NCI-H524 treated with DMSO at 0.1 percent for 48 hours (cell line): Measurements from ENCODE around the gene SHB.

Experiments
- DNase-seq: peaks from one replicate; lab custom pipeline; 2025; lab: John Stamatoyannopoulos, UW

SHB gene

GRCh38 chr9:37988602-37989001 lies 80.4 kb downstream of the SHB start:
- DNase-seq = no peak

DNA sequence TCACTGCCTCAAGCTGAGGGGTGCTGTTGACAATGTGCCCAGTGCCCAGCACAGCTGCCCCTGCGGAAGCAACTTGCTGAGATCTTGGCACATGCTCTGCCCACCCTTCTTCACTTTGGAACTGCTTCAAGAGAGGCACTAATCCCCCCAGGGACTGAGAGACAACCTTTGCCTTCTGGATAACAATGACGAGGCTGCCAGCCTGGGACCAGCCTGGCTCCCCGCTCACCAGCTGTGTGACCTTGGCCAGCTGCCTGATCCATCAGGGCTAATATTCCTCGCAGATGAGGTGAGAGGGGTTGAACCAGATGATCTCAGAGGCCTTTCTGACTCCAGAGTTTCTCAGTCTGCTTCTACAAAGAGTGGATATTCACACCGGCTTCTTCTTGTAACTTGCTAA lies 81.0 kb downstream of the SHB start:
- peak; percentile 89 for DNase-seq

- DNase-seq = peak; percentile 66
Measured at GRCh38 chr9:37987467-37987981, 81.5 kb downstream of the SHB start.

DNA sequence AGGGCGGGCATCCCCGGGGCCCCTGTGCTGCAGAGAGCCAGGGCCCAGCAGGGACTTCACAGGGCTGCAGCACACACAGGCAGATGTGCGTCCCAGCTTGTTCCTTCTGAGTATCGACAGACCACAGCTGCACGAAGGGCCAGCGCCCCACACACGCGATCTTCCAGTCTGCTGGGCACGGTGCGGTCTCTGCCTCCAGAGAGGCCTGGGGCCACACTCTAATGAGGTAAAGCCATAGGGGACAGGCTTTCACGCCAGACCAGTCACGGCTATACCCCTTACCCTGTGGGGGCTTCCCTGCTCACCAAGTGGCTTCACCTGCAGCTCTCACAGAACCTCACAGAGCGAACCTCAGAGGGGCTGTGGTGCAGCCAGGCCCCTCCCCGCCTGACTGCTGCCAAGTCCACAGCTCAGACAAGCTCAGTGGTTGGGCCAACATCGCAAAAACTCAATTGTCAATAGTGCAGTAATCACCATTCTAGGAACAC lies 82.2 kb downstream of the SHB start:
- no peak for DNase-seq

GRCh38 chr9:37986001-37986400 lies 83.0 kb downstream of the SHB start:
- no peak for DNase-seq

DNA sequence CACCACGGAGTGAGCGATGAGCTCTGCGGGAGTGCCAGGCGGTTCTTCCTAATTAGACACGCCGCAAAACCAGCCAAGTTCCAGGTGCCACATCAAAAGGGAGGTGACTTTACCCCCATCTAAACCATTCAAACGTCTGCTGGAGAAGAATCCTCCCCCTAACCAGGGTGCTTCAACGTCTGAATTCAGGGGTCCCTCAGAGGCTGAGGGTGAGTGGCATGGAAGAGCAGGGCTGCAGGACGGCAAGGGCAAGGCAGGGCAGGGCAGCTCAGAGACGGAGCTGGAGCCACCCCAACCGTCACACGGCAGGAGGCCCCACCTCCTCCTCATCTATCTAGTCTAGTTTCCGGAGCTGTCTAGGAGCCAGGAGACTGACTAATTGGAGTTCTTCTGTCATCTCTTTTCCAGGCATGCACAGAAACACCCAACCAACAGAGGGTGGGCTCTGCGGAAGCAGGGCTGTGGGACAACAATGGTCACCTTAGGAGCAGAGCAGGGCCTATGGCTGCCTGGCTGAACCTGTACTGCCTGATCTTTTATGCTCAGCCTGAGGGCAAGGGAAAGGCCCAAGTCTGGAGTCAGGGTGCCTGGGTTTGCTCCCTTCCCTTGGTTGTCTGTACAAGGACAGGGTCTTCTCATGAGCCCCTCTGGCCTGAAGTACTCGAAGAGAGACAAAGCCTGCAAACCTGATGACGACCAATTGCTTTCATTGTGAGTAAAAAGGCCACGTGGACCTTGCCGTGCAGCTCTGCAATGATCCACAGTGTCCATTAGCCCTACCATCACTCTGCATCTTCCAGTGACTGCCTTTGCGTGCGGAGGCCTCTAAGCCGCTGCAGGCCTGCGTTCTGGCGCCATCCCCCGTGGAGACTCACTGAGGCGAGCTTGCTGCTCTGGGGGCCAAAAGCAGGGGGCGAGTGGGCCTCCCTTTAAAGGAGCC lies 84.1 kb downstream of the SHB start:
- no peak for DNase-seq

DNA sequence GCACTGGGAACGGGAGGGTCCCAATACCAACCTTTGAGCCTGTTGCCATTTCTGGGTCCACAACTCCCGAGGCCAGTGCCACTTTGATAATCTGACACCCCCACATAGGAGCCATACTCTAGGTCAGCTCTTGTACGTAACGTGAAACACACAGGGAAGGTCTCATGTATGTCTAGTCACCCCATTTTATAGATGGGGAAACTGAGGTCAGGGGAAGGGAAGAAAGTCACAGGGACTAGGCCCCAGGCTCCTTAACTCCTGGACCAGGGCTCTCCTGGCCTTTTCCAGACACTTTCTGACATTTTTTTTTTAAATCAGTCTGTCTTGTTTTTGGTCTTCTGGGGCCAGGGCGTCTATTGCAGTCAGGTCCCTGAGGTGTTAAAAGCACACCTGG lies 84.8 kb downstream of the SHB start:
- no peak for DNase-seq

DNA sequence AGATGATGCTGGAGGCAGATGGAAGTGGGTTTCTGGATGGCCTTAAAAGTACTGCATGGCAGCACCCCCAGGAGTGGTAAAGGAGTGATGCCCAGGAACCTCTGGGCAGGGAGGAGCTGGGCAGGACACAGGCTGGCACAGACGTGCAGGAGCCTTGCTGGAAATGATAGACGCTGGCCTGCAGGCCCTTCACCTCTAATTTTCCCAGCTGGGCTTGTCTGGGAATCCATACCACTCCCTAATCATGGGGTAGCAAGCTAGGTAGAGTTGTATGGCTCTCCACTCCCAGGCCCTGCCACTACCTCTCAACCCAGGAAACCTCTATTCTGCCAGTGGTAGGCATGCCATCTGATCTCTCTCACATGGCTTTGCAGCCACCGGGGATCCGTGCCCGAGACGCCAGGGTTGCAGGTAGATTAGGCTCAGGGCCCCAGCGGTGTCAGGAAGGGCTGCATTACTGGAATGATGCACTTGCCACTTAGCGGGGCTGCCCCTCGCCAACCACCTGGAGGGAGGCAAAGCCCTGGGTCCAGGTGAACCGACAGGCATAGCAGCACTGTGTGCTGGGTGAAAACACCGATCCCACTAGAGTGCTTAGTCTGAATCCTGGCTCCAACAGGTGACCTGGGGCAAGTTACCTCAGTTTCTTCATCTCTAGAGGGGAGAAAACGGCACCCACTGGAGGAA lies 85.5 kb downstream of the SHB start:
- no peak for DNase-seq

DNA sequence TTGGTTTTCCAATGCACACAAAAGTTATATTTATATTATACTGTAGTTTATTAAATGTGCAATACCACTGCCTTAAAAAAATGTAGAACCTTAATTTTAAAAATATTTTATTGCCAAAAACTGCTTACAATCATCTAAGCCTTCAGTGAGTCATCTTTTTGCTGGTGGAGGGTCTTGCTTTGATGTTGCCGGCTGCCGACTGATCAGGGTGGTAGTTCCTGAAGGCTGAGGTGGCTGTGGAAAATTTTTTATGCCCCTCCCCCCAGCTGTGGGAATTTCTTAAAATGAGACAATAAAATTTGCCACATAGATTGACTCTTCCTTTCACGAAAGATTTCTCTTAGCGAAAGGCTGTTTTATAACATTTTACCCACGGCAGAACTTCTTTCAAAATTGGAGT lies 89.2 kb downstream of the SHB start:
- no peak for DNase-seq

DNA sequence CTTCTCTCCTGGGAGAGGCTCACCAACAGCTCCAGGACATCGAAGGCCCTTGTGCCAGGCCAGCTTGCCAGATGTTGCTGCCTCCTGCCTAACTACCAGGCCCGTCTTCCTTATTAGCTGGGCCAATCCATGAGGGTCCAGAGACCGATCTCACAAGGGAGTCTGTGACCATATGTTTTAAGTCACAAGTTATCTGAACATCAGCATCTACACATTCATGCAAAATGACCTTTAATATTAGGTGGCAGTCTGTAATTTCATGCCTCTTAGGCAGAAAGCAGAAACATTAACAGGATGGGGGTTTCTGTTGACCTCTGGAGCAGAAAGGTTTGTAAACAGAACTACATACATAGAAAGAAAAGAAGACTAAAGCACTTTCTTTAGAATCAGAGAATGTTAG lies 90.0 kb downstream of the SHB start:
- no peak for DNase-seq

GRCh38 chr9:37978481-37978864 lies 90.6 kb downstream of the SHB start:
- DNase-seq = no peak

DNA sequence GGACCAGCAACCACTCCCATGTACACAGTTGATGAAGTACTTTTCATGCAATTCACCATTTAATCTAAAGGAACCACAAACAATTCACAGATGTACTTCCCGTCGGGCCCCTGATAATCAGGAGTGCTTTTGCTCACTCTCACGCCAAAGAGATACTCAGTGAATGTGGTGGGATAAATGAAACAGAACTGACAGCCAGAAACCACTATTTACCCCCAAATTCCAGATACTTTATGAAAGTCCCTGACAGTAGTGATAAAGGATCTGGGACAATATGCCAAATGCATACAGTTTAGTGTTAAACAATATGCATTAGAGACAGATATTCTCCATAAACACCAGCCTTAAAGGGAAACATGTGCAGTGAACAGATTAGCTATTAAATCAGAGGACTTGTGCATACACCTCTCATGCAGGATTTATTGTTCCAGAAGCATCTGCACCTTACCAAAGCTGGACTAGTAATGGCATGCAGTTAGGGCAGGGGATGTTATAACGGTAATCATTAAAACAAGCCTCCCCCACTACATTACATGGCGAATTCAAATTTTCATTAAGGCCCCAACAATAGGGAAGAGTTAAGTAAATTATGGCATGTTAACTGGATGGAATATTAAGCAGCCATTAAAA lies 91.1 kb downstream of the SHB start:
- no peak for DNase-seq

DNA sequence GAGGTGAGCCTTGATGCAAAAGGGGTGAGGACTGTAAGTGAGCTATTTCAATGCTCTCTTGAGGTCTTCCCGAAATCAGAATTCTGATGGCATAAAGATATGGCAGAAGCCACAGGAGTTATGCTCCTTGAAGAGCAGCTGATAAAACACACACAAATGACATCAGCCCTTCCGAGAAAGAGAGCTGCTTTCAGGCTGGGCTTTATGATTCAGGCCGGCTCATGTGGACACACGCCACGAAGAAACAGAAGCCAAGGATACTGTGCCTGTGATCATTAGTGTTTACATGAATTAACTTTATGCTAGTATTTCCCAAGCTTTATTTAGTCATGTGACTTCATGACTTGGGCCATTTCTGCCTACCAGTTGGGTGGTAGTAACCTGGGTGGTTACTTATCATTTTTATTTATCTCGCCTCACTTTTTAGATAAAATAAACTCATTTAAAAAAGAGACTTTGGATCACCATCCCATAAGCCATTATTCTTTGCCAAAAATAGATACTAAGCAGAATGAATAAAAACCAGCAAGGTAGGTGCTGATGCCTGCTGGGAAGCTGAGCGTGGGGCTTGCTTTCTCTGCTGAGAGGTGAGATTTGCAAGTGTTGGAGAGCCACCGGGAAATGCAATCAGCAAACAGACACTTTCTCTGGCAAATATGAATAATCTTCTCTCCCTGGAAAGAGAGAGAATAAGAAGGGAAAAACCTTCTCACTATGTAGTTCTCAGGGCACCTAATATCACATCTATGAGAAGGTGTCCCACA lies 92.1 kb downstream of the SHB start:
- DNase-seq = no peak

DNA sequence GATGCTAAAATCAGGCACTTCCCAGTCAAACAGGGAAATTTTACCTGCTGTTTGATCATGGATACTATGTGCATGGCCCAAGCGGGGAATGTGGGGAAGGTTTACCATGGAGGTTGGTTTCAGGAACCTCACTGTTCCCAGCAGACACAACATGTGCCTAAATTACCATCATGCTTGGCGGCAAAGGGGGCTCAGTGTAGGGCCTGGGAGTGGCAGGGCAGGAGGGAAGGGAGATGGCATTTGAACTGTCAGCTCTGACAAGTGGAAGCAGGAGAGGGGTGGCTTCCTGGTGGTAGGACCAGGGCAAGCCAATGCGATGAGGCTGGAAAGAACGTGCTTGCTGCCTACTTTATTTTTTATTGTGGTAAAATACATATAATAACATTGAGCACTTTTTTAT lies 93.4 kb downstream of the SHB start:
- DNase-seq = no peak

DNA sequence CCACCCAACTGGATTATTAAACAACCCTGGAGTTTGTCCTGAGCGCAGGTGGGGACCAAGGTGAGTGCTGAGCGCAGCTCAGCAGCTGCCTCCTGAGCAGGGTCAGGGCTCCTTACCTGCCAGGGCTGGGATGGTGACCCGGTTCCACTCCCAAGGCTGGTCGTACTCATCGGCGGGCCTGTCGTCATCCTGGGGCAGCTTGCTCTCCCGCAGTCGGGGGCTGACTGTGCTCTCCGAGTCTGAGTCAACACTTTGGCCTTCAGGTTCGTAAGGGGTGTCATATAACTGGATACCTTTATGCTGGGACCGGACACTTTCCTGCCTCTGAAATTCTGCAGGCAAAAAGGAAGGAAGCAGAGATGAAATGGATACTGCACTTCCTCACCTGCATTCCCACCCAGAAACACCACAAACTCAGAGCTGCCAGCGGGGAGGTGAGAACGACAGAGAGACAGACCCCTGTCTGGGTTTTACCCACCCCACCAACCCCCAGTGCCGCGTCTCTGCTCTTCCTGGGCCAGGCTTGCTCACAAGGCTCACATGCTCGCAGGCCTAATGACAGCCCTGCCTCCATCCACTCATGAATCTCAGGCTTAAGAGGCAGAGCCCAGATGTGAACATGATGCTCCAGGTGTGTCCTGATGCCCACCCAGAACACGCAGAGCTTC lies 94.4 kb downstream of the SHB start:
- no peak for DNase-seq

DNA sequence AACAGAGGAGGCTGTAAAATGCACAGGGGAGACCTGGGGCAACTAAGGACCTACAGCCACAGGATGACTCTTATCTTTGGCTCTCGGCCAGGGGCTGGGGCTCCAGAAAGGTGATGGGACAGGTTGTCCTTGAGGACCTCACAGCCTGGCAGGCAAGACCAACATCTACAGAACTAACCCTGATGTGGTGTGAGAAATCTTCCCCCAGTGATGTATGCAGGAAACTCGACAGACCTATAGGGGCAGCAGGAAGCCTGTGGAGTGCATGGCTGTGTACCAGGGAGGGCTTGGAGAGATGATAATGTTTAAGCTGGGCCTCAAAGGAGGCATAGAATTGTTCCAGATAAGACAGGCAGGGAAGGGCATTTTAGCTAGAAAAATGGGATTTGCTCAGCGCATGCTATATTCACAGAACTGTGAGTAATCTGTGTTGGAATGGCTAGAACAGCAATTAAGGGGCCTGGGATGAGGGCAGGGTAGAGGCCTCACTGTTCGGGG lies 96.6 kb downstream of the SHB start:
- no peak for DNase-seq

DNA sequence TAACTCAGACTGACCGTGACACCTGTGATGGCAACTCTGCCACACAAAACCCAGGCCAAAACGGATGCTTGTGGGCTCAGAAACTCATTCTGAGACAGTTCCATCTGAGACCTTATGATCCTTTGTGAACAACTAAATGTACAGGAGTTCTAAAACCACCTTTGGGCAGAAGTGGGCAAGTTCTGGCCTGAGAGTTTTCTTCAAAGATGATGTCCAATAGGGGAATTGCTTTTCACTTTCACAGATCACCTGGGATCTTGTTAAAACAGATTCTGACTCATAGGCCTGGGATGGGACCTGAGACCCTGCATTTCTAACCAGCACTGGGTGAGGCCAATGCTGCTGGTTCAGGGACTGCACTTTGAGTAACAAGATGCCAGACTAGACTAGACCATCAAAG lies 97.3 kb downstream of the SHB start:
- DNase-seq = no peak

DNA sequence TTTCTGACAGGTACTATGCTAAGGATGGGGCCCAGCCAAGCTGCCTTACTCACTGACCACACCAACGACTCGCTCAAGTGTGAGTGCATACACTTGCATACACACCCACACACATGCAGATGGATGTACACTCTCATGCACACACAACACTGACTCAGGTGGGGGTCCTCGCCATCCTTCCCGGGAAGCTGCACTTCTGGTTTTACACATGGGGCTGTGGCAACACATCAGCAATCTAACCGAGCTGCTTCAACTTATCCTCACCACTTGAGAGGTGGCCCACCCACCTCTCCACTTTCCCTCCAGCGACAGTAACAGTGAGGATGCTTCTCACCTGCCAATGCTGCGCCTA lies 97.9 kb downstream of the SHB start:
- no peak for DNase-seq

GRCh38 chr9:37970301-37971107 lies 98.5 kb downstream of the SHB start:
- no peak for DNase-seq

GRCh38 chr9:37969558-37970300 lies 99.3 kb downstream of the SHB start:
- DNase-seq = no peak
